CD14-positive monocyte (primary cell): ENCODE data around the gene PDE4D. TPM values are rescaled to one million over a fixed set of nuclear protein-coding genes. Genes with fewer than 3 reads are reported as not detected.

Source experiments
- DNase-seq, 3 donors: peaks; one replicate each; pipeline ENCODE4 v3.0.0-alpha.2; 2011 to 2022
- H2AFZ ChIP-seq: 2 replicates; pipeline ENCODE4 v1.6.0; 2012; ENCODE audit warnings: mild to moderate bottlenecking, low read depth, low read length, inconsistent platforms; ENCODE audit not compliant: insufficient read depth, poor library complexity, severe bottlenecking
- H3K27ac ChIP-seq, 2 donors: 1 replicate in 1 of 2; 2 replicates in 1 of 2; pipeline ENCODE4 v1.5.1; 2012 to 2013; ENCODE audit warnings: low read length in 2 of 2, control low read depth in 1 of 2, inconsistent platforms in 1 of 2, low read depth in 1 of 2, mild to moderate bottlenecking in 1 of 2
- H3K27me3 ChIP-seq, 2 donors: one replicate each; pipeline versions ENCODE4 v1.6.0 to v1.6.1; 2011 to 2013; ENCODE audit warnings: low read length in 2 of 2; ENCODE audit not compliant: control insufficient read depth in 2 of 2, insufficient read depth in 2 of 2
- H3K36me3 ChIP-seq, 2 donors: replicated peaks in 1 of 2; 1 replicate in 1 of 2; 2 replicates in 1 of 2; pipeline versions ENCODE4 v1.5.1 to v1.6.1; 2012 to 2013; ENCODE audit warnings: low read length in 2 of 2, control low read depth in 1 of 2, inconsistent platforms in 1 of 2, mild to moderate bottlenecking in 1 of 2; ENCODE audit not compliant: insufficient read depth in 2 of 2, control insufficient read depth in 1 of 2
- H3K4me1 ChIP-seq, 2 donors: 1 replicate in 1 of 2; 2 replicates in 1 of 2; pipeline versions ENCODE4 v1.5.1 to v1.6.1; 2012 to 2013; ENCODE audit warnings: low read length in 2 of 2, control low read depth in 1 of 2, inconsistent platforms in 1 of 2, mild to moderate bottlenecking in 1 of 2, moderate library complexity in 1 of 2; ENCODE audit not compliant: insufficient read depth in 2 of 2, control insufficient read depth in 1 of 2
- H3K4me2 ChIP-seq: replicated peaks from 2 replicates; pipeline ENCODE3; 2012; ENCODE audit warnings: low read length, moderate library complexity, mild to moderate bottlenecking; ENCODE audit not compliant: poor library complexity, severe bottlenecking; ENCODE audit errors: extremely low read depth
- H3K4me3 ChIP-seq, 3 experiments: fragments of 200-600 bp in 1 of 3; sonication (generic) in 1 of 3; replicated peaks in 1 of 3; 1 replicate in 2 of 3; 2 replicates in 1 of 3; pipeline ENCODE4 v1.5.1; 2011 to 2013; ENCODE audit warnings: low read length in 3 of 3, mild to moderate bottlenecking in 3 of 3, control low read depth in 2 of 3, low read depth in 2 of 3, inconsistent platforms in 1 of 3, moderate library complexity in 1 of 3
- H3K79me2 ChIP-seq: 2 replicates; pipeline ENCODE4 v1.6.0; 2012; ENCODE audit warnings: mild to moderate bottlenecking, control low read depth, inconsistent platforms, low read length, moderate library complexity; ENCODE audit not compliant: insufficient read depth
- H3K9ac ChIP-seq: 2 replicates; pipeline ENCODE4 v1.6.0; 2017; ENCODE audit warnings: low read length, mild to moderate bottlenecking; ENCODE audit not compliant: insufficient read depth, poor library complexity, severe bottlenecking
- H3K9me3 ChIP-seq, 2 donors: replicated peaks in 1 of 2; 1 replicate in 1 of 2; 2 replicates in 1 of 2; pipeline versions ENCODE4 v1.5.1 to v1.6.1; 2012 to 2013; ENCODE audit warnings: low read length in 2 of 2, control low read depth in 1 of 2; ENCODE audit not compliant: control insufficient read depth in 1 of 2, insufficient read depth in 1 of 2
- H4K20me1 ChIP-seq: 2 replicates; pipeline ENCODE4 v1.6.0; 2012; ENCODE audit warnings: mild to moderate bottlenecking, low read length, control low read depth, moderate library complexity; ENCODE audit not compliant: insufficient read depth
- H3K27ac Mint-ChIP-seq, 7 donors: one replicate each; pipeline ENCODE4 v1.8.0; 2020; ENCODE audit warnings: mild to moderate bottlenecking in 7 of 7, mixed read lengths in 7 of 7, moderate library complexity in 6 of 7, inconsistent platforms in 2 of 7
- H3K27me3 Mint-ChIP-seq, 3 donors: one replicate each; pipeline ENCODE4 v1.8.0; 2021 to 2022; ENCODE audit warnings: low read depth in 3 of 3, mild to moderate bottlenecking in 3 of 3, mixed read lengths in 3 of 3, moderate library complexity in 3 of 3, inconsistent platforms in 1 of 3
- H3K36me3 Mint-ChIP-seq, 2 donors: one replicate each; pipeline ENCODE4 v1.8.0; 2020; ENCODE audit warnings: mixed read lengths in 2 of 2, inconsistent platforms in 1 of 2, mild to moderate bottlenecking in 1 of 2
- H3K4me1 Mint-ChIP-seq: one replicate; pipeline ENCODE4 v1.8.0; 2020; ENCODE audit warnings: mild to moderate bottlenecking, mixed read lengths
- H3K4me3 Mint-ChIP-seq, 2 donors: one replicate each; pipeline ENCODE4 v1.8.0; 2020; ENCODE audit warnings: mild to moderate bottlenecking in 2 of 2, mixed read lengths in 2 of 2, moderate library complexity in 1 of 2
- H3K9me3 Mint-ChIP-seq, 7 donors: one replicate each; pipeline ENCODE4 v1.8.0; 2020 to 2022; ENCODE audit warnings: mixed read lengths in 7 of 7, mild to moderate bottlenecking in 6 of 7, moderate library complexity in 6 of 7, inconsistent platforms in 2 of 7
- WGBS: methylation state at CpG from one replicate; pipeline ENCODE4 v1.1.5; 2013; ENCODE audit warnings: missing lambda C conversion rate; ENCODE audit not compliant: insufficient coverage; 5-methylcytosine and 5-hydroxymethylcytosine counted together
- intact Hi-C, 2 donors: fragments of 100-400 bp; cut with micrococcal nuclease; formaldehyde crosslinking; loops; one replicate each; pipeline versions ENCODE4 v1.15.0 to v1.15.1; 2023
- polyA plus RNA-seq, 3 donors: library from polyadenylated mRNA; depleted of rRNA in 1 of 3; unstranded in 2 of 3; stranded (reverse) in 1 of 3; fragments of 300-500 nt in 2 of 3; fragments of >200 nt in 1 of 3; fragmentation: Illumina TruSeq in 2 of 3; gene quantifications; 1 replicate in 2 of 3; 2 replicates in 1 of 3; pipeline ENCODE4 v1.2.3, GENCODE V29; 2012 to 2021
- TF ChIP-seq, protein P1 (sequence below): fragments of 200-600 bp; IDR thresholded peaks from one replicate; pipeline ENCODE4 v1.8.0; 2022; ENCODE audit warnings: antibody characterized with exemption, mild to moderate bottlenecking

PDE4D gene
- polyA plus RNA-seq, 3 donors = 1.9 to 3.4 (median 2.8) TPM

GRCh38 chr5:59559847-59560246, 333.7 kb downstream of the PDE4D start:
- H3K27me3 ChIP-seq = no peaks in the 10 kb centered on the region
- TF ChIP-seq, protein P1, sequence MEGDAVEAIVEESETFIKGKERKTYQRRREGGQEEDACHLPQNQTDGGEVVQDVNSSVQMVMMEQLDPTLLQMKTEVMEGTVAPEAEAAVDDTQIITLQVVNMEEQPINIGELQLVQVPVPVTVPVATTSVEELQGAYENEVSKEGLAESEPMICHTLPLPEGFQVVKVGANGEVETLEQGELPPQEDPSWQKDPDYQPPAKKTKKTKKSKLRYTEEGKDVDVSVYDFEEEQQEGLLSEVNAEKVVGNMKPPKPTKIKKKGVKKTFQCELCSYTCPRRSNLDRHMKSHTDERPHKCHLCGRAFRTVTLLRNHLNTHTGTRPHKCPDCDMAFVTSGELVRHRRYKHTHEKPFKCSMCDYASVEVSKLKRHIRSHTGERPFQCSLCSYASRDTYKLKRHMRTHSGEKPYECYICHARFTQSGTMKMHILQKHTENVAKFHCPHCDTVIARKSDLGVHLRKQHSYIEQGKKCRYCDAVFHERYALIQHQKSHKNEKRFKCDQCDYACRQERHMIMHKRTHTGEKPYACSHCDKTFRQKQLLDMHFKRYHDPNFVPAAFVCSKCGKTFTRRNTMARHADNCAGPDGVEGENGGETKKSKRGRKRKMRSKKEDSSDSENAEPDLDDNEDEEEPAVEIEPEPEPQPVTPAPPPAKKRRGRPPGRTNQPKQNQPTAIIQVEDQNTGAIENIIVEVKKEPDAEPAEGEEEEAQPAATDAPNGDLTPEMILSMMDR = no peak
- DNase-seq = no peak
- no peak overlapping the region for H3K4me3 ChIP-seq
- no peak overlapping the region for H3K9ac ChIP-seq
- no peak overlapping the region for H3K27ac ChIP-seq
- no peaks in the 10 kb centered on the region for H4K20me1 ChIP-seq
- peaks cover 0 to 3% of the 10 kb centered on the region in 2 donors for H3K4me1 ChIP-seq
- no peaks in the 10 kb centered on the region for H3K9me3 Mint-ChIP-seq
- H3K27ac Mint-ChIP-seq = no peak overlapping the region
- H3K36me3 ChIP-seq = peaks cover 0 to 2% of the 10 kb centered on the region in 2 donors
- peaks cover 0 to 8% of the 10 kb centered on the region in 2 donors for H3K36me3 Mint-ChIP-seq
- intact Hi-C loops = no loop called here
- no peaks in the 10 kb centered on the region for H3K9me3 ChIP-seq
- H3K4me1 Mint-ChIP-seq = peaks cover 11% of the 10 kb centered on the region
- H3K4me2 ChIP-seq = no peak overlapping the region
- no peak overlapping the region for H3K4me3 Mint-ChIP-seq
- 100% methylated on average over 1 of the region's 4 CpGs for WGBS
- no peaks in the 10 kb centered on the region for H3K27me3 Mint-ChIP-seq
- H2AFZ ChIP-seq = no peak overlapping the region
- no peaks in the 10 kb centered on the region for H3K79me2 ChIP-seq

DNA sequence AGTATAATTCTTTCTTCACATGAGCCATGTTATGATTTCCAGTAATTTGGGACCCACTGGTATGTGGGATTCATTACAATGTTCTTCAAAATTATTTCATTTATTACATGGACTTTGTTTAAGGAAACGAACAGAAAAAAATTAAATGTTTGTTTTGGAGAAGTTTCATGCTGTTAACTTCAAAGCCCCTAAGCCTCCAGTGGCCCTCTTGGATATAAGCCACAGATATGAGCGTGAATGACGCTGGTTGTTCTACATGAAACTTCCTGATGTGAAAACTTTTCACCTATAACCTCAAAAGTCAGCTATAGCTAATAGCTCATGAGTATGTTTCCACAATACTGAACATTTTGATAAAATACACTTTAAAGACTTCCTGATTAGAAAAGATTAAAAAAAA, 334.2 kb downstream of the PDE4D start:
- H3K4me3 ChIP-seq = no peak overlapping the region
- Mint-ChIP-seq H3K27ac (no peak overlapping the region), H3K36me3 (peaks cover 0 to 3% of the 10 kb centered on the region in 2 donors), H3K4me1 (peaks cover 8% of the 10 kb centered on the region), H3K27me3 (no peaks in the 10 kb centered on the region), H3K9me3 (no peaks in the 10 kb centered on the region), H3K4me3 (no peak overlapping the region)
- no peak overlapping the region for H3K27ac ChIP-seq
- no peak overlapping the region for H2AFZ ChIP-seq
- intact Hi-C loops = no loop called here
- H3K36me3 ChIP-seq = peaks cover 0 to 2% of the 10 kb centered on the region in 2 donors
- H3K9me3 ChIP-seq = no peaks in the 10 kb centered on the region
- DNase-seq = no peak
- H3K4me1 ChIP-seq = peaks cover 0 to 3% of the 10 kb centered on the region in 2 donors
- H3K4me2 ChIP-seq = no peak overlapping the region
- no peaks in the 10 kb centered on the region for H4K20me1 ChIP-seq
- WGBS = 100% methylated on average over 2 of the region's 3 CpGs
- H3K27me3 ChIP-seq = no peaks in the 10 kb centered on the region
- no peaks in the 10 kb centered on the region for H3K79me2 ChIP-seq
- H3K9ac ChIP-seq = no peak overlapping the region
- TF ChIP-seq, protein P1 = no peak
